HG02610 (cell line): Measurements from ENCODE around the gene RASGRP1.
A peak's percentile ranks its signal among the peaks of the same experiment; 100 is the strongest.

Experiments
- ATAC-seq: cut with Tn5 transposase; IDR thresholded peaks from one replicate; pipeline ENCODE4 v1.9.1; 2021; ENCODE audit warnings: mild to moderate bottlenecking, moderate library complexity; ENCODE audit not compliant: unreplicated experiment

RASGRP1 gene

GRCh38 chr15:38463893-38464292 is 100.7 kb downstream of the RASGRP1 start:
- no peak for ATAC-seq

GRCh38 chr15:38461066-38461833 is 103.4 kb downstream of the RASGRP1 start:
- peak; percentile 83 for ATAC-seq

DNA sequence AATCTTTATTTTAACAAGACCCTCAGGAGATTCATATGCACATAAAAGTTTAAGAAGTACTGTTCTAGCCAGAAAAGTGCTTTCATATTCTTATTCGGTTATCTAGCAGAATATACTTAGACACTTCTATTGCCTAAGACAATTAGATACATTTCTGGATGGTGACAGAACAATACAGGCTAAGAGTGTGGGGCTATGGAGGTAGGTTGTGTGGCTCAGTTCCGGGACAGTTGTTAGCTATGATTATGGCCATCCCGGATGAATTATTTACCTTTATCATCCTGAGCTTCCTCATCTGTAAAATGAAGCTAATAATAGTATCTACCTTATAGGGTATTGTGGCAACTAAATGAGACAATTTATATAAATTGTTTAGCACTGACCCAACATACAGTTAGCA is 104.1 kb downstream of the RASGRP1 start:
- no peak for ATAC-seq

DNA sequence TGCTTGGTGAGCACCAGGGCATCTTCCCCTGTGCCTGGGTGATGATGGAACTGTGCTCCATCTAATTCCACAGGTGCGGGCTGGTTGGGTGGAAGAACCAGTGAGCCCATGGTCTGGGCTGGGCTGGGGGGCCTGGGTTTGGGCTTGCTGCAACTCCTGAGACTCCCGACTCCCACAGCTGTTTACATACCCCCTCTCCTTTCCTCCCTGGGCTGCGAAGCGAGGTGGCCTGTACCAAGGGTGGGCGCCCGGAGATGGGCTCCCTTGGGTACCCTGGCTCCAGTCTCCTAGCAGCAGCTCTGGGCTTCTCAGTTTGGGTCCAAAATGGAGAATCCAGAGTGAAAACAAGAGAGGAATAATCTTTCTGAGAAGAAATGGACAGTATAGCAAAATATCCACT is 105.1 kb downstream of the RASGRP1 start:
- no peak for ATAC-seq

DNA sequence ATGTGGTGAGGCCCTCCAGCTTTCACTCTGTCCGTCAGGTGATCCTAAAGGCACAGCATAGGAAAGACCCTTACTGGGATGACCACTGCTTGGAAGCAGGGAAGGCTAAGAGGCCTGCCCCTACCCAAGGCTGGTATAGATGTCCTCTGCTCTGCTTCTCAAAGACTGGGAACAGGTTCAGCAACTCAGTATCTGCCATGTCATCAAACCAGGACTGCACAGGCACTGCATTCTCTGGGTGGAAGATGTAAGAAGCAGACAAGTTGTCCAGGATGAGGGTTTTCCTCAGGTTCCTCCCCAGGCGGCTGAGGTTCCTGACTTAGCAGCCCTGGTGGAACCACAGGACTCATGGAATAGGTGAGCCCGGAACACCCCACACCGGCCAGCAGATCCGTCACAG is 106.0 kb downstream of the RASGRP1 start:
- no peak for ATAC-seq

- no peak for ATAC-seq
Observed at GRCh38 chr15:38455092-38455491, 109.5 kb downstream of the RASGRP1 start.

DNA sequence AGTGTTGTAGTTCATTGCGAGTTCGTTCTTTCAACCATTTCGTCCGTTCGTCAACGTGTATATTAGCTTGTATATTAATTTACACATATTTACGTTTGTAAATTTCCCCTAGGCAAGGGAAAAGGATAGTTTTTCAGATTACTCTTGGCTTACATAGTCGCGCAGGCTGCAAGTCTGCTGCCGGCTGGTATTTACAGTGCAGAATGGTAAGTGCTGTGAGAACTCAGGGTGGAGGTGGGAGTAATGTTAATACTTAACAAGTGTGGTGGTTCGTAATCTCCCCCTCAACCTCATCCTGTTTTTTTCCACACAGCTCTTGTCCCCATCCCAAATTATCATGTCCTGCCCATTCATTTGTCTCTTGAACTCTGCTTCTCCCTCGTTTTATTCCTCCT is 109.9 kb downstream of the RASGRP1 start:
- ATAC-seq: no peak

GRCh38 chr15:38453971-38454695 is 110.5 kb downstream of the RASGRP1 start, which contains the start of gene FAM98B:
Gene FAM98B, plus strand, starts transcription at chr15:38454127. Its CDS starts 35 bp downstream, at chr15:38454162.
- peak; percentile 93 for ATAC-seq

GRCh38 chr15:38441130-38441519 is 123.5 kb downstream of the RASGRP1 start:
- peak; percentile 4 for ATAC-seq

DNA sequence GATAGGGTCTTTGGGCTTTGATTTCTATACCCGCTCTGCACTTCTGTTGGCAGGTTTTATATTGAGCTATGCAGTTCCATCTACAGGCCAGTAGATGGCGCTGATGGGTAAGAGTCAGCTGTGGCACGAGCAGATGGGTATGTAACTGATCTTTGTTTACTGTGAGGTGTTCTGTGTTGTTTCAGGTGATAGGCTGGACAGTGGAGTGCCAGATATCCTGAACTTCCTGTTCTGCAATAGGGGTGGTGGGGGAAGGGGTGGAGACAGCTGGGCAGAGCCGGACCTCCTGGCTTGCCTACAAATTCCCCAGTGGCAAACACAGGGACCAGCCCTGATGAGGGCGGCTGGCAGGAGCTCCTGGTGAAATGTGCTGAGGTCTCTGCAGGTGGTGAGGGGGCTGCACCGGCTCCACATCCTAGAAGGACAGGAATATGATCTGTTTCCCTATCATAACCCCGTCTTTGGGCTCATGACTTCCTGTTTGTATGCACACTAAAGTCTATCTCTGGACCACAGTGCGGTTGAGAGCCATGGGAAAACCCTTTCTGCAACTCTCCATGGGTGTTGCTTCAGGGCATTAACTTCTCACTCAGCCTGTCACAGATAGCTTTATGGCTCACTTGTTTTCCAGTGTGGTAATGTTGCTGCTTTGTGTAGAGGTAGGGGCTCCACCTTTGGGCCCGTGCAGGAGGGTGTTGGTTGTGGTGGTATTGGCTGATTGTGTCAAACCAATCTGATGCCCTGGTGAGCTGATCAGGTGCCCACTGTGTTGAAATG is 124.1 kb downstream of the RASGRP1 start:
- peak; percentile 74 for ATAC-seq
